HG03432 (cell line): ENCODE data around the gene LIMS2.
A peak's percentile ranks its signal among the peaks of the same experiment; 100 is the strongest.

Source experiments
- ATAC-seq: cut with Tn5 transposase; IDR thresholded peaks from one replicate; pipeline ENCODE4 v1.9.1; 2021; ENCODE audit warnings: mild to moderate bottlenecking, moderate library complexity; ENCODE audit not compliant: unreplicated experiment

The LIMS2 gene

GRCh38 chr2:127675331-127676261 lies at the start of gene LIMS2:
TSS of gene LIMS2 (minus strand) at chr2:127675530. CDS start at chr2:127675024, 506 bp downstream.
- no peak for ATAC-seq

GRCh38 chr2:127722807-127723206 lies 47.5 kb upstream of the LIMS2 start:
- no peak for ATAC-seq

- ATAC-seq: no peak
These were observed 46.6 kb upstream of the LIMS2 start for GRCh38 chr2:127721978-127722355.

- ATAC-seq: no peak
These were observed 46.1 kb upstream of the LIMS2 start for GRCh38 chr2:127721311-127721977.

- no peak for ATAC-seq
These were observed 44.2 kb upstream of the LIMS2 start for GRCh38 chr2:127719301-127720218.

GRCh38 chr2:127718271-127718670 lies 42.9 kb upstream of the LIMS2 start:
- ATAC-seq: no peak

GRCh38 chr2:127715778-127716449 lies 40.6 kb upstream of the LIMS2 start:
- ATAC-seq: no peak

GRCh38 chr2:127713562-127713961 lies 38.2 kb upstream of the LIMS2 start:
- ATAC-seq: no peak

GRCh38 chr2:127712999-127713398 lies 37.7 kb upstream of the LIMS2 start:
- ATAC-seq: no peak

GRCh38 chr2:127709336-127709735 lies 34.0 kb upstream of the LIMS2 start:
- ATAC-seq: no peak

- no peak for ATAC-seq
These were observed 32.7 kb upstream of the LIMS2 start for GRCh38 chr2:127707890-127708648.

- ATAC-seq: no peak
These were observed 31.1 kb upstream of the LIMS2 start for GRCh38 chr2:127706215-127706990.

- no peak for ATAC-seq
These were observed 30.2 kb upstream of the LIMS2 start for GRCh38 chr2:127705391-127706065.

GRCh38 chr2:127704641-127705390 lies 29.5 kb upstream of the LIMS2 start:
- no peak for ATAC-seq

- ATAC-seq: no peak
These were observed 28.0 kb upstream of the LIMS2 start for GRCh38 chr2:127703282-127703681.

GRCh38 chr2:127702395-127703009 lies 27.2 kb upstream of the LIMS2 start:
- no peak for ATAC-seq

GRCh38 chr2:127701651-127702394 lies 26.5 kb upstream of the LIMS2 start:
- peak; percentile 49 for ATAC-seq
